Mesenchymal stem cell (in vitro differentiated cells and primary cell): ENCODE data around the gene NLRP6.
"Not testable (repeated sequence)": the region's sequence is repeated elsewhere in the genome, so short reads cannot be mapped to it uniquely, and the experiment has no call there.

Experiments
- DNase-seq: peaks from one replicate; pipeline ENCODE4 v3.0.0-alpha.2; 2013
- H2AFZ ChIP-seq: one replicate; pipeline ENCODE4 v1.6.1; 2013; ENCODE audit warnings: low read depth, mild to moderate bottlenecking, control low read depth, inconsistent platforms, low read length, moderate library complexity
- H2AK5ac ChIP-seq: 2 replicates; pipeline ENCODE4 v1.6.1; 2013; ENCODE audit warnings: low read length, moderate library complexity, mild to moderate bottlenecking, inconsistent platforms; ENCODE audit not compliant: severe bottlenecking
- H2BK120ac ChIP-seq: one replicate; pipeline ENCODE4 v1.6.1; 2013; ENCODE audit warnings: low read depth, mild to moderate bottlenecking, inconsistent platforms, low read length, moderate library complexity
- H2BK12ac ChIP-seq, 2 experiments: one replicate each; pipeline ENCODE4 v1.6.1; 2013; ENCODE audit warnings: inconsistent platforms in 2 of 2, low read length in 2 of 2, mild to moderate bottlenecking in 2 of 2, moderate library complexity in 2 of 2, control low read depth in 1 of 2
- H2BK15ac ChIP-seq: one replicate; pipeline ENCODE4 v1.6.1; 2013; ENCODE audit warnings: mild to moderate bottlenecking, low read depth, inconsistent platforms; ENCODE audit not compliant: poor library complexity, severe bottlenecking
- H2BK5ac ChIP-seq: 2 replicates; pipeline ENCODE4 v1.6.1; 2013; ENCODE audit warnings: low read depth, mild to moderate bottlenecking, low read length, control low read depth, inconsistent platforms; ENCODE audit not compliant: poor library complexity, severe bottlenecking
- H3K14ac ChIP-seq, 2 experiments: one replicate each; pipeline ENCODE4 v1.6.1; 2013; ENCODE audit warnings: inconsistent platforms in 2 of 2, low read length in 2 of 2, control low read depth in 1 of 2, mild to moderate bottlenecking in 1 of 2, moderate library complexity in 1 of 2
- H3K18ac ChIP-seq, 2 experiments: one replicate each; pipeline ENCODE4 v1.6.1; 2013; ENCODE audit warnings: inconsistent platforms in 2 of 2, low read length in 2 of 2, control low read depth in 1 of 2, low read depth in 1 of 2, mild to moderate bottlenecking in 1 of 2
- H3K23ac ChIP-seq, 2 experiments: one replicate each; pipeline ENCODE4 v1.6.1; 2013; ENCODE audit warnings: inconsistent platforms in 2 of 2, low read length in 2 of 2, mild to moderate bottlenecking in 2 of 2, moderate library complexity in 2 of 2, control low read depth in 1 of 2
- H3K27ac ChIP-seq: 2 replicates; pipeline ENCODE4 v1.5.1; 2013; ENCODE audit warnings: mild to moderate bottlenecking, moderate library complexity, low read length, control low read depth, inconsistent platforms; ENCODE audit not compliant: poor library complexity, severe bottlenecking
- H3K27me3 ChIP-seq, 2 experiments: 2 replicates each; pipeline versions ENCODE4 v1.6.1 to v1.7.0; 2013; ENCODE audit warnings: low read length in 2 of 2, mild to moderate bottlenecking in 2 of 2, moderate library complexity in 2 of 2, control low read depth in 1 of 2, inconsistent platforms in 1 of 2; ENCODE audit not compliant: control insufficient read depth in 1 of 2, insufficient read depth in 1 of 2
- H3K36me3 ChIP-seq, 2 experiments: 2 replicates each; pipeline versions ENCODE4 v1.6.1 to v1.7.0; 2013; ENCODE audit warnings: low read length in 2 of 2, control low read depth in 1 of 2, inconsistent platforms in 1 of 2, low read depth in 1 of 2, mild to moderate bottlenecking in 1 of 2; ENCODE audit not compliant: insufficient read depth in 2 of 2, control insufficient read depth in 1 of 2
- H3K4ac ChIP-seq, 2 experiments: one replicate each; pipeline ENCODE4 v1.6.1; 2013; ENCODE audit warnings: inconsistent platforms in 2 of 2, low read length in 2 of 2, mild to moderate bottlenecking in 2 of 2, moderate library complexity in 2 of 2, control low read depth in 1 of 2, low read depth in 1 of 2
- H3K4me1 ChIP-seq: 2 replicates; pipeline ENCODE4 v1.6.1; 2013; ENCODE audit warnings: low read depth, low read length, control low read depth; ENCODE audit not compliant: control insufficient read depth, insufficient read depth
- H3K4me2 ChIP-seq: 2 replicates; pipeline ENCODE4 v1.6.1; 2013; ENCODE audit warnings: low read length, mild to moderate bottlenecking, inconsistent platforms; ENCODE audit not compliant: poor library complexity, severe bottlenecking
- H3K4me3 ChIP-seq, 2 experiments: 2 replicates each; pipeline versions ENCODE4 v1.5.1 to v1.7.0; 2013; ENCODE audit warnings: low read length in 2 of 2, mild to moderate bottlenecking in 2 of 2, control low read depth in 1 of 2, low read depth in 1 of 2; ENCODE audit not compliant: insufficient read depth in 1 of 2
- H3K79me1 ChIP-seq: replicated peaks from 2 replicates; pipeline ENCODE4 v1.6.1; 2013; ENCODE audit warnings: mild to moderate bottlenecking, control low read depth, low read length, inconsistent platforms; ENCODE audit not compliant: poor library complexity, severe bottlenecking
- H3K9ac ChIP-seq: 2 replicates; pipeline ENCODE4 v1.7.0; 2013; ENCODE audit warnings: mild to moderate bottlenecking, low read length, moderate library complexity
- H3K9me3 ChIP-seq: 2 replicates; pipeline ENCODE4 v1.7.0; 2013; ENCODE audit warnings: mild to moderate bottlenecking, low read length; ENCODE audit not compliant: control insufficient read depth
- H4K8ac ChIP-seq: one replicate; pipeline ENCODE4 v1.6.1; 2013; ENCODE audit warnings: inconsistent platforms, mild to moderate bottlenecking, low read length, moderate library complexity
- H4K91ac ChIP-seq: one replicate; pipeline ENCODE4 v1.6.1; 2013; ENCODE audit warnings: mild to moderate bottlenecking, low read length, inconsistent platforms
- WGBS: methylation state at CpG from one replicate; pipeline ENCODE4 v1.1.7; 2013; ENCODE audit warnings: mixed read lengths; 5-methylcytosine and 5-hydroxymethylcytosine counted together

Gene NLRP6

GRCh38 chr11:238346-238745, 39.9 kb upstream of the NLRP6 start:
- H3K27ac ChIP-seq, H3K27me3 ChIP-seq, H2BK5ac ChIP-seq, H2BK15ac ChIP-seq, H3K4me1 ChIP-seq, H4K8ac ChIP-seq, H2BK12ac ChIP-seq, H3K18ac ChIP-seq, H3K4me2 ChIP-seq, DNase-seq, H2AK5ac ChIP-seq, H3K23ac ChIP-seq, H2AFZ ChIP-seq, H3K14ac ChIP-seq, H2BK120ac ChIP-seq, H4K91ac ChIP-seq, H3K9me3 ChIP-seq, H3K4ac ChIP-seq: not testable (repeated sequence)
- H3K4me3 ChIP-seq = peak overlapping the region in 1 of 2 experiments; percentile 100
- H3K79me1 ChIP-seq = peaks cover 23% of the 10 kb centered on the region
- peaks cover 13 to 41% of the 10 kb centered on the region in 2 experiments for H3K36me3 ChIP-seq
- WGBS = 95% methylated on average over 7 of the region's 7 CpGs
- H3K9ac ChIP-seq = peak overlapping the region; percentile 98

- H3K27me3 ChIP-seq = no peaks in the 10 kb centered on the region
- H3K36me3 ChIP-seq = peaks cover 21 to 61% of the 10 kb centered on the region in 2 experiments
- H3K18ac ChIP-seq = no peak overlapping the region
- no peak overlapping the region for H3K4me3 ChIP-seq
- no peak overlapping the region for H3K14ac ChIP-seq
- H2BK12ac ChIP-seq = no peak overlapping the region
- no peak overlapping the region for H2BK15ac ChIP-seq
- H3K9me3 ChIP-seq = no peaks in the 10 kb centered on the region
- H2AK5ac ChIP-seq = no peak overlapping the region
- H3K79me1 ChIP-seq = peaks cover 18% of the 10 kb centered on the region
- H3K27ac ChIP-seq = no peak overlapping the region
- no CpG with 5 or more reads among the region's 1 CpG for WGBS
- no peak overlapping the region for H3K4me2 ChIP-seq
- H3K9ac ChIP-seq = no peak overlapping the region
- H2AFZ ChIP-seq = no peak overlapping the region
- H2BK5ac ChIP-seq = no peak overlapping the region
- no peak for DNase-seq
- H3K23ac ChIP-seq = no peak overlapping the region
- no peak overlapping the region for H3K4ac ChIP-seq
- no peak overlapping the region for H4K91ac ChIP-seq
- peaks cover 2% of the 10 kb centered on the region for H3K4me1 ChIP-seq
- no peak overlapping the region for H2BK120ac ChIP-seq
- no peak overlapping the region for H4K8ac ChIP-seq
Measured at GRCh38 chr11:240315-240714, 37.9 kb upstream of the NLRP6 start.

DNA sequence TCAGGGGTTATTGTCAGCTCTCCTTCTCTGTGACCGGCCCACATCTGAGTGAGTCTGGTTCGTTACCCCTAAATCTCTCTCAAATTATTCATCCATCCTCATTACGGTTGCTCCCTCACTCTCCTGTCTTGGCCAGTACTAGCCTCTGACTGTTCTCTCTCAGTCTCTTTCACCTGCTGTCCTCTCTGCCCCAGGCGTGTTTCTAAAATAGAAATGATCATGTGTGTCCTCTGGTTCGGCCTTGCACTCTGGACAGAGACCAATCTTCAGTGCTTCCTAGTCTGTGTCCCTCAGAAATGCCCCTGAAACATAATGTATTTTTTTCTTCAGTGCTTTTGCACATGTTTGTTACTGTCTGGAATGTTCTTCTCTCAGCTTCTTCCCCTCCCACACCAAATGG, 36.6 kb upstream of the NLRP6 start:
- no peak overlapping the region for H4K8ac ChIP-seq
- no peaks in the 10 kb centered on the region for H3K9me3 ChIP-seq
- no peak overlapping the region for H2BK120ac ChIP-seq
- H2BK5ac ChIP-seq = no peak overlapping the region
- H3K4me2 ChIP-seq = no peak overlapping the region
- H4K91ac ChIP-seq = no peak overlapping the region
- no peaks in the 10 kb centered on the region for H3K27me3 ChIP-seq
- peaks cover 2% of the 10 kb centered on the region for H3K4me1 ChIP-seq
- no peak overlapping the region for H3K14ac ChIP-seq
- H2BK15ac ChIP-seq = no peak overlapping the region
- peaks cover 31 to 74% of the 10 kb centered on the region in 2 experiments for H3K36me3 ChIP-seq
- H3K4me3 ChIP-seq = no peak overlapping the region
- H3K9ac ChIP-seq = peak overlapping the region; percentile 3
- H3K79me1 ChIP-seq = peaks cover 20% of the 10 kb centered on the region
- no peak overlapping the region for H3K23ac ChIP-seq
- H2BK12ac ChIP-seq = no peak overlapping the region
- 92% methylated on average over 5 of the region's 5 CpGs for WGBS
- H2AFZ ChIP-seq = no peak overlapping the region
- no peak overlapping the region for H3K4ac ChIP-seq
- H3K27ac ChIP-seq = no peak overlapping the region
- no peak overlapping the region for H2AK5ac ChIP-seq
- DNase-seq = no peak
- H3K18ac ChIP-seq = no peak overlapping the region

DNA sequence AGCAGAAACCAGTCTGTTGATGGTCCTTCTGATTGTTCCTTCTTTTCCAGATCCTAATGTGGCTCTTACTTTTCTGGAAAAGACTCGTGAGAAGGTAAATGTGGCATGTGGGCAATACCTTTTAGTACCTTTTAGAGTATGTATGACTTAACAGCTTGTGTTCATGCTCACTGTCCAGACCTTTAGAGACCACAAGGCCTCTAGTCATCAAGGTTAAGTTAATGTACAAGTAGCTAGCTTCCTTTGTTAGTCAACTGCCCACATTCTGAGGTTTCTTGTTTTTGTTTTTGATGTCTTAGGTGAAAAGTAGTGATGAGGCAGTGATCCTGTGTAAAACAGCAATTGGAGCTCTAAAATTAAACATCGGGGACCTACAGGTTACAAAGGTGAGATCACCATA, 33.8 kb upstream of the NLRP6 start:
- H4K91ac ChIP-seq = no peak overlapping the region
- H3K4me2 ChIP-seq = no peak overlapping the region
- H2BK15ac ChIP-seq = no peak overlapping the region
- H3K27ac ChIP-seq = no peak overlapping the region
- 100% methylated on average over 1 of the region's 2 CpGs for WGBS
- H3K14ac ChIP-seq = no peak overlapping the region
- no peak overlapping the region for H3K4me3 ChIP-seq
- H2AFZ ChIP-seq = no peak overlapping the region
- no peaks in the 10 kb centered on the region for H3K27me3 ChIP-seq
- no peak overlapping the region for H2BK5ac ChIP-seq
- H3K9me3 ChIP-seq = no peaks in the 10 kb centered on the region
- no peaks in the 10 kb centered on the region for H3K4me1 ChIP-seq
- no peak overlapping the region for H2AK5ac ChIP-seq
- H2BK120ac ChIP-seq = no peak overlapping the region
- H2BK12ac ChIP-seq = no peak overlapping the region
- H3K9ac ChIP-seq = no peak overlapping the region
- H4K8ac ChIP-seq = no peak overlapping the region
- H3K4ac ChIP-seq = no peak overlapping the region
- peaks cover 27% of the 10 kb centered on the region for H3K79me1 ChIP-seq
- DNase-seq = no peak
- H3K23ac ChIP-seq = no peak overlapping the region
- H3K18ac ChIP-seq = no peak overlapping the region
- peaks cover 46 to 95% of the 10 kb centered on the region in 2 experiments for H3K36me3 ChIP-seq
